ENCODE data around the gene COL4A1.

COL4A1 gene

DNA sequence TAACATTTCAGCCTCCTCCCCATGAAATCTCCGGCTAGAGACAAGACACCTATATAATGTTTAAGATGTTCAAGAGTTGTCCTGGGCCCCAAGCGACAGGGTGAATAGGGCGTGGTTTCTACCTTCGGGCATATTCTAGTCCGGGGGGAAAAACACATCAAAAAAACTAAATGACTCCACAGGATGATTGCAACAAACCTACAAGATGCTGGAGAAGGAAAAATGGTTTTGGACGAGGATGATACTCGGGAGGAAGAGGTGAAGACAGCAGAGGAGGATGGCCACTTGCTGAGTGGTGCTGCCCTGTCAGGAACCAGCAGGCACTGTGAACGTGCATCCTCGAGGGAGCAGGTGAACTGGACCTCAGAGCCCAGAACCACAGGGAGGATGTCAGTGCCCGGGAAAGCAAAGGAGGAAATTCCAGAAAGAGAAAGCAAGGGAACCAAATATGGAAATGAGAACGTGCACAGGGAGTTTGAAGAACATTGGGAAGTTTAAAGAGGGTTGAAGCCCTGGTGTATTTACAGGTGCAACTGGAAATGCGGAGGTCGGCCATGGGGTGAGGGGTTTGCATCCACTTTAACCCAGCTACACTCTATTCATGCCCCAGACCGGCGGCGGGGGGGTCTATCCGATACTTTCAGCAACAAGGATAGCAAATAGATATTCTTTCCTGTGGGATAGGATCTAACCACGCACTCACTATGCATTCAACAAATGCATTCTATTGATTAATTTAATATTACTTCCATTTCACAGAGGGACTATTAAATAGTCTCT is 50.6 kb downstream of the COL4A1 start:
- DNase-seq = no peak

DNA sequence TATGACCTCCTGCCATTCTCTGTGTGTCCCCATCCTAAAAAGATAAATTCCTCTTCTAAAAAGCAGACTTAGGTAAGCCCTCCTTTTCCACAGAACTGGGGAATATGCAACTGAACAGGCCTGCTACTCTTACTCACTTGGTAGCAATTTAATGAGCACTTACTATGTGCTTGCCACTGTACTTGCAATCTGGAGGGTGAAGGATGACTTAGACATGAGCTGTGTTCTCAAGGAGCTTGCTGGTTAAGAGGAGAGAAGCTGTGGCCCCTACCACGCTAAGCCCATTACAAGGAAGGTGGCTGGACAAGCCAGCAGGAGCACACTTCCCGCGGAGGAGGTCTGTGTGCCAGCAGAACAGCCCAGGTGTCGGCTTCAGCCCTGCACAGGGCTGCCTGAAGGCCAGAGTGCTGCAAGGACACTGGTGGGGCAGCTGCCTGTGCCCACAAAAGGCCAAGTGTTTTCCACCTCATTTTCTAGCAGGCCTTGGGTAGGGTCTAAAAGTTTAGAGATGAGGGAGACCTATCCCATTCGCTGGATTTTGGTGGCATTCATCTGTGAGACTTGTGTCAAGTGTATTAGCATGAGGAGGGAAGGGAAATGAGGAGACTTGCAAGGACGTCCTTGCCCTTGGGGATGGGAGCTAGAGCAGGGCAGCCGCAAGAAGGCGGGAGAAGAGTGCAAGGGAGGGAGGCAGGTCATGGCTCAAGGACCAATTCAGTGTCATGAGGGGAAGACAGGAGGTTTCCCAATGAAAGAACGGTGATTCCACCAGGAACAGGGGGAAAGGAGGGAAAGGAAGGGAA is 52.0 kb downstream of the COL4A1 start:
- no peak for DNase-seq

DNA sequence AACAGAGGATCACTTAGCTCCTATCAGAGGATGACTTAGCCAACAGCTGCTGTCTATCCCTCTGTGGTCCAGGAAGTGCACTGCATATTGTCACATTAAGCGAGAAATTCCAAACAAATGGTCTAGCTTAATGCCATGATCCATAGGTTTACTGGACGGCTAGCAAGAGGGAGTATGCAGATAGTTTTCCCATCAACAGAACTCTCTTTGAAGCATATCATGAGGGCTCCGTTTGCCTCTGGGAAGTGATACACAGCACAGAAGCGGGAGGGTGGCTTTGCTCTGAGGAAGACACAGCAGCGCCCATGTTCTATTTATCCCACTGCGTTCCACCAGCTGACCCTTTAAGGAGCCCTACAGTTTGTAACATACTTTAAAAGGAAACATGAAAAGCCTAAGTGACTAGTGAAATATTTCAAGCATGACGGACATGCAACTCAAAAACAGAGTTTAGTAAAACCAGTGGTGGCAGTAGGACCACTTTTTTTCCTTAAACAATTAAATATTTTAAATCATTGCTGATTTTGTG is 52.7 kb downstream of the COL4A1 start:
- no peak for DNase-seq

DNA sequence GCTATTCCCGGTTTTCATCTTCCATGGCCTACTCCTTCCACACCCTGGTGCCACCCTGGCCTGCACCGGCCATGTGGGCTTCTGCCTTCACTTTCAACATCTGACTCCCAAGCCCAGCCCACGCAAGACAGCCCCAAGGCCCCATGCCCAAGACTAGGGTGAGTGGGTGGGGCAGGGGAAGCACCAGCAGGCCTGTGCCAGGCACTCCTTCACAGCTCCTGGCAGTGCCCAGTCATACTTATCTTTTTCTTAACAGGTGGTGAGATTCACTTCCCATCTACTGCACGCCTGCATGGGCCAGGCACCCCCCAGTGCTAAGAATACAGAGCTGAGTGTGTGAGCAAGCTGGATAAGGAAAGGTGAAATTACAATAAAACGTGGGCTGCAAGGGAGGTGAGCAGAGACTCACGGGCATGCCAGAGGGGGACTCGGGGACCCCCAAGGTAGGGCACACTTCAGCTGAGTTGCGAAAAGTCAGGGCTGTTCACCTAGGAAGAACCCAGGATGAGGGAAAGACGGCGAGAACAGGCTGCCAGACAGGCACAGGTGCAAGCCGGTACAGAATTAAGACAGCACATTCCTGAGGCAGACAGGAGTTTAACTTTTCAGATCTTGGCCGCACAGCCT is 55.7 kb downstream of the COL4A1 start:
- no peak for DNase-seq

DNA sequence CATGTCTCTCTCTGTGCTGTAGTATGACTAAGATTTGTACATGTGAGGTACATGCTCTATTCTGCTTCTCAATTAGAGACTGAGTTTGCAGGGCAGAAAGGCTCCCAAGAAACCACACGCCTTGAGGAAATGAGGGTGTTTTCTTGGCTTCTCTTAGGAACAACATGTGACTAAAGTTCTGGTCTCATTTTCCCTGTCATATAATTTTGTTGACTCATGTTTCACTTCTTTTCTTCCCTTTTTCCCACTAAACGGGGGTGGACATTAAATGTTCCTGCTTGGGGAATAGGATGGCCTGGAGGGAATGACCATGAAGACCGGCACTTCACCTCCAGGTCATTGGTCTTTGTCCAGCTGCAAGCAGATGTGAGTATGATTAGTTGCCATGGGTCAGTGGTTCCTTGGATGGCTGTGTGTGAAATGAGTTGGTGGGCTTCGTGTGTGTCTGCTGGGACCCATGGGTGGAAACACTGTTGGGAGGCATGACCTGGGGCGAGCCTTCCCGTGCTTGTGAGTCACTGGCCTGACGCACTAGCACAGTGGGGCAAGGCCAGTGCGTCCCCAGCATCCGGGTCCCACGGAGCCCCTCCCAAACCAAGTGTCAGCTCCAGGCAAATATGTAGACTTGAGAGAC is 56.6 kb downstream of the COL4A1 start:
- no peak for DNase-seq

DNA sequence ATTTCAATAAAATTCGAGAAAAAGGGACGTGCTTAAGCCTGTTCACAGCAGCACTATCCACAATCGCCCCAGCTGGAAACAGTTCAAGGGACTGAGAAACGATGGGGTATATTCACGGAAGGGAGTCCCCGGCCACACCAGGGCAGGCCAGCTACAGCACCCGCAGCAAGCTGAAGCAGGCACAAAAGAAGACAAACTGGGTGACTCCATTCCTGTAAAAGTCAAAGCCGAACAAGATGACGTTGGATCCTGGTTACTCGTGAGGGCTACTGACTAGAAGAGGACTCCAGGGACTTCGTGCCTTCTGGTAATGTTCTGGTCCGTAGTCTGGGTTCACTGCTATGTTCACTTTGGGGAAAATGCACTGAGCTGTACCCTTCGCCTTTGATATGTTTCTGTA is 57.6 kb downstream of the COL4A1 start:
- no peak for DNase-seq

DNA sequence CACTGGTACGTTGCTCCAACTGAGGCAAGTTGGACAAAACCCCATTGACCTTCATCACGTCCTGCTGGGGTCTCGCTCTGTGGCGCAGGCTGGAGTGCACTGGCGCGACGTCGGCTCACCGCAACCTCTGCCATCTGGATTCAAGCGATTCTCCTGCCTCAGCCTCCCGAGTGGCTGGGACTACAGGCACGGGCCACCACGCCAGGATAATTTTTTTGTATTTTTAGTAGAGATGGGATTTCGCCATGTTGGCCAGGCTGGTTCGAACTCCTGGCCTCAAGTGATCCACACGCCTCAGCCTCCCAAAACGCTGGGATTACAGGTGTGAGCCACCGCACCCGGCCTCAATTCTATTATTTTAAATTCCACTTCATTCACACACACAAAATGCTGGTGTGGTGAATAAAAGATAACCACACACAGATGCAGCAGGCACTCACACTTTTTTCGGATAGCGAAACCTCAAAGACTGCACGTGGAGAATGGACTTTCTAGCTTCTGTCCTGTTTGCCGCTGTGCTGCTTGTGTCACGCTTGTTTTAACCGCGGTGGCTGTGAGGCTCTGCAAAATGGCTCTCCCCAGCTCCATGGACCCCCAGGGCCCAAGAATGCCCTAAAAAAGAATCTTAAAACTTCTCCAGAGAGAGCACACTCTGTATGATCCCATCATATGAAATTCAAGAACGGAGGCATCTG is 58.4 kb downstream of the COL4A1 start:
- DNase-seq = no peak

DNA sequence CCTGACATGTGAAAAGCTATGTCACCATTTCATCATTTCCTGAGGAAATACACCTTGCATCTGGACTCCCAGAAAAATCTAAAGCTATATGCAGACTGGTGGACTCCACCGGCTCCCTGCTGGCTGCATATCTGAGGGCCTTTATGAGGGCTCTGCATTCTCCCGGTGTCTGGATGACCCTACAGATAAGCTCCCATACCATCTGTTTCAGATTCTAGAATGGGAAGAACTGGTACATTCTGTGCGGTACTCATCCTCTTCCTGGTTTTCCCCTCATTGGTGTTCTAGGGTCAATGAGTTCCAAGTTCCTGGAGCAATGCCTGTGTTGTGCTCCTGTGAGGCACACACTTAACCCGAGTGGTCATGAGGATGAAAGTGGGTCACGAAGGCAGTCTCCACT is 60.4 kb downstream of the COL4A1 start:
- no peak for DNase-seq

DNA sequence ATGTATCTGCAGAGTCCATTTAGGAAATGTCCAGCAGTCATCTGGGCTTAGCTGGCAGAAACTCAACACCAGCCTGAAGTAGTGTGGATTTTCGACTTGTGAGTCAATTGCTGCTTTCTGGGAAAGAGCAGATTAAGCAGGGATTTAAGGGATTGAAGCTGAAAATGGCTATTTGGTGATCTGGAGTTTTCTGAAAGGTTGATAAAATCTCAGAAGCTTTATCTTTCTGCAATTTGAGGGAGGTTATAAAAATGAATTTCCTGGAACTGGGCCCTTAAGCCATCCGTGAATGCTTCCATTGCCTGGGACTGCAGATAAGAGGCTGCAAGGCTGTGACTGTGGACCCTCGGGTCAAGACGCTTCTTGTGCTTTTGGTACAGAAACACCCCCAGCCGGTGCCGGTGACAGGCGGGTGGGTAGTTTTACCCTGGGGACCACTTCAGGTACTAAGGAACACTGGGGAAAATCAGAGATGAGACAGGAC is 61.5 kb downstream of the COL4A1 start:
- no peak for DNase-seq

DNA sequence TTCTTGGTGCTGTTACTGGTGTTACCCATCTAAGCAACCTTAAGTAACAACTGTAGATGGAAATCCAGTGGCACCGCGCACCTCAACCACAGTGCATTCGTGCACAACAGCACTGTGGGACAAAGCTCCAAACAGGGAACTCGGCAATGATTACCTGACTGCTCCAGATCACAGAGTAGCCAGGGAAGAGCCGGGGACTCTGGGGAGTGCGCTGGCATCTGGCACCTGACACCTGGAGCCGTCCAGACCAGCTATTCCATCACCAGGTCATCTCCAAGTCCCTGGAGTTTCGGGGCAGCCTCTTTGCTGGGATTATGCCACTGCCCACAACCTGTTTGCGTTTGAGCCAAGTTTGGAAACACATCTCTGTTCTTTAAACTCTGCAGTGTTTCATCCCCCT is 62.0 kb downstream of the COL4A1 start:
- DNase-seq = no peak

DNA sequence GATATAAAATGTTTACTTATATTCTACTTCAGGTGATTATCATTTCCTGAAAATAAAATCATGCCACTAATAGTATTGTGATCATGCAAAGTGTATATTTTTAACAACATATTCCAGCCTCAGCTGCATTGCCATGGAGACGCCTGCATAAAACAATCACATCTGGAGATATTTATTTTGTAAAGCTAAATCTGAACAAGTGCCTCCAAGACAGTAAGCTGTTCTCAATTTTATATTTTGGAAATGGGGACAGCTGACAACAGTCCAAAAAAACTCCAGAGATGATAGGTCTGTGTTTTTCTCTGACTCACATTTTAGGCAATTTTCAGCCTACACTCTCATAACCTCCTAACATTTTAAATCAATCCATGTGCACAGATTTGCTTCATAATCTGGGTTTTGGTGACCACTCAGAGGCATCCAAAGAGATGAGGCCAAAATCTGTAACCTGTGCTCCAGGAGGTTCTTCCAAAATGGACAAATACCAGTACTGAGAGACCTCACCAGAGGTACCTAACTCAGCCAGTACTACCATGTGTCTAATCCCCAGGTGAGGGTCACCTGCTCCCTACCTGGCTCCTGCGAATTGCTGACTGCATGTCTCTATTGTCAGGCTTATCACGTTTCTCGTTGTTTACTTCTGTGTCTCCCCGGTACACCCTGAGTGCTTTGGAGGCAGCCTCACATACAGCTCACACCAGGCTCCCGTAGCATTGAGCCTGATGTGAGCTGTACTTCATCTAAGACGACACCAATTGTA is 62.7 kb downstream of the COL4A1 start:
- no peak for DNase-seq

DNA sequence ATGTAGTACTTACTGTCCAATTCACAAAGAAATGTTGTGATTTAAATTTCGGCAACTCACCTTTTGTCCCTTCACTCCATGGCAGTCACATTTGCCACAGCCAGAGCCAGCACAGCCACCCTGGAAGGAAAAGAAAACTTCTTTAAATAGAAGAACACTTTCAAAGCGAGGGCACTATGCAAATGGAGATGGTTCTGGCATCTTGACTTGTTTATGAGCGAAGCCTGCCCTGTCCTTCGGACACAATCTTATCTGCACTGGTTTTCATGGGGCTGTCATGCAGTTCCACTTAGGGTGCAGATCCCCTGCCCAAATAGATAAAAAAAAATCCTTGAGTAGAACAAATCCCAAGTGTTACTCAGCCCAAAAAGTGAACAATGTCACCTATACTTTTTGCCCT is 64.3 kb downstream of the COL4A1 start:
- no peak for DNase-seq

DNA sequence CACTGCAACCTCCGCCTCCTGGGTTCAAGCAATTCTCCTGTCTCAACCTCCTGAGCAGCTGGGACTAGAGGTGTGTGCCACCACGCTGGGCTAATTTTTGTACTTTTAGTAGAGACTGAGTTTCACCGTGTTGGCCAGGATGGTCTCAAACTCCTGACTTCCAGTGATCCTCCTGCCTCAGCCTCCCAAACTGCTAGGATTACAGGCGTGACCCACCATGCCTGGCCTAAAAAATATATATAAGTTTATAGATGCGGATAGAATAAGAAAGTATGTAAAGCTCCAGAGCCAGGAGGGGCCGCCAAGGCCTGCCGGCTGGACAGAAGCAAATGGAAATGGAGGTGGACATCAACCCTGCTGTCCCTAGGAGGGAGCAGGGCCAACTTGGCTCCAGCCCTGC is 66.0 kb downstream of the COL4A1 start:
- no peak for DNase-seq

DNA sequence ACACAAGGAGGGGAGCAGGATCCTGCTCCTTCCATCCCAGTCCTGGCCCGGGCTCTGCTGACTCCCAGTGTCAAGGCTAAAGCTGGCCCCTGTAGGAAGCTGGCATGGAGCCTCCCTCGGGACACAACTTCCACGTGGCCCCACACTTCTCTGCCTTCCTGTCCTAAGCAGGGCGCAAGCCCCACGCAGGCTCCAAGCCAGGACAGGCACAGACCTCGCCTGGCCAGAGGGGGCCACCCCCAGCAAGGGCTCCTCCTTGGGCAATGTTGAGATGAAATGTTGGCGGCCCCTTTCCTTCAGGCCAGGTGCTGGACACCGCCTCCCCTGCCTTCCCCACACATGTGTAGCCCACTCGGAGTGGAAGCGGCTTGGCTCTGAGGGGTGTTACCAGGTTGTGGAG is 66.6 kb downstream of the COL4A1 start:
- no peak for DNase-seq

DNA sequence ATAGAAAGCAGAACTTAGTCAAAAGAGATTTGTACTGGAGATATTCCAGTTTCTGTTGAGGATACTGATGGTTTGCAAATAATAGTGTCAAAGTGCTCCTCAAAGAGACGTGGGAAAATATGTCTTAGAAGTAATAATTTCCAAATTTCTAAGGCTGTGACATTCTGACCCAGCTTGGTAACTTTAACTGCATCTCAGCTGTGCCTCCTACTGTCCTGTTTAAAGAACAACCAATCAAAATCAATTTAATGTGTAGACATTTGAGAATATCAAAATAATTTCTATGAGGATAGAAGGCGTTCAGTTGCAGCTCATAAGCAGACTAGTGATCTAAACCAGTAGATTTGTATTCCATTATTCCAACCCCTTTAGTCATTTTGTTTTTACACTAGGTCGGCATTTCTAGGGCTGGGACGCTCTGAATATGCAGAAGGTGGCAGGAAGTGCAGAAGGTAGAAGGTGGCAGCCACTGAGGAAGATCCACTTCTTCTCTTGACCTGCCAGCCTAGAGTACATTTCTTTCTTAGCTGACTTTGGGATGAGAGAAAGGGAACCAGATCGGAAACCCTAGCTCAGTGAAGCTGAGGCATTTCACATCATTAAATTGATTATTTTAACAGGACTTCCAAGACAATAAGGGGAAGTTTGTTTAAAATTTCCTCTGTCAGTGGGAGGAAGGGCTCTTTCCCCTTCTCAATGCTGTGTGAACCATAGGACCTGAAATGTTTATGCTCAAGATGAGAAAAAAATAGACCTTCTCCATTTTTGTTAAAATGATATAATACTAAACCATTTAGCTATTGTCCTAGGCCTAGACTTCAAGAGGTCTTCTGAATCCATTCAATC is 67.5 kb downstream of the COL4A1 start:
- no peak for DNase-seq

DNA sequence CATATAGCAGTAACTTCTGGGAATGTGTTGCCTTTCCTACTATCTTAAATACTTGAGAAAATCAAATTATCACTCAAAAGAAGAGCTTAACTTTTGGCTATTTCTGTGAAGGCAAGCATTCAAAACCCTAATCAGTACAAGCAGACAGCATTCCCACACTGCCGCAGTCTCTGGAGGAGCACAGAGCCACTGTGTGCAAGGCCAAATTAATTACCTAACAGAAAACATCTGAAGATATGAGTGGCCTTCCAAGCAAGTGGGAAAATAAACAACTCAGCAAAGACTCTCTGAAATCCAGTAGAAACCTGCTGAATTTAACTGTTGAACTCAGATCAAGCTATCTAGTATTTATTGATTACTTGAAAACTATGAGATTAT is 68.2 kb downstream of the COL4A1 start:
- DNase-seq = no peak

DNA sequence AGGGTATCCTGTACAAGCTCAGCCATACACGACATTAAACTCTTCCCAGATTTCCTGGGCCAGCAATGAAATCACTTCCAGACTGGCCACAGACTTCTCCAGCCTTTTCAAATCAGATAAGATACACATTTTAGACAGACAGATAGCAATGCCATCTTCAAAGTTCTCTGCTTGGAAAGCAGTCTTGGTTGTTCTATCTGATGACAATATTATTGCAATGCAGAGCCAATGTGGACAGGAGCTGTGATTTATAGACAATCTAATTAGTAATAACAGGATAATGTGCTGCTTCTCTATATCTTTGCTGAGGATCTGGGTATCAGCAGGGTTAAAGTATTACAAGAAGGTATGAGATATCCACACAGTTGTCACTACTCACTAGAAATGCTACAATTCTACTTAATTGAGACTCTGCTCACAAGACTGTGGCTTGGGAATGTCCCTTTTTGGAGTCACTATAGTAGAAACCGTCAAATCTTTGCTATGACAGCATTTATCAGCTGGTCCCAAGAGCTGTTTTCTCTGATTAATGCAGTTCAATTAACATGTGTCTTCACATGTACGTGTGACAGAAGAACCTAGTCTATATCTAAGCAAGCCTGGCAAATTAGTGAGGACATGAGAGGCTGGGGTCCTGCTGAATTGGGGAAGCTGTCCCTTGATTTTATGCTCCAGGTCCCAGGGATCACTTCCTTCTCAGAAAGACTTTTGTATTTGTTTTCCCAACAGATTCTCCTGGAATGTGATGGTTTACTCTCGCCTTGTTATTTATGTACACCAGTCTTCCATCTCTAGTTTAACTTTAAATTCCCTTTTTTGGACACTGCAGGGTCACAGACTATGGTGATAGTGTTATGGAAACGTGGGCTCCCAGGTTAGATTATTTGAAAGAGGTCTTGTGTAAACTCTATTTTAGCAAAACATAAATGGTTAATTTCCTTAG is 68.8 kb downstream of the COL4A1 start:
- DNase-seq = no peak

DNA sequence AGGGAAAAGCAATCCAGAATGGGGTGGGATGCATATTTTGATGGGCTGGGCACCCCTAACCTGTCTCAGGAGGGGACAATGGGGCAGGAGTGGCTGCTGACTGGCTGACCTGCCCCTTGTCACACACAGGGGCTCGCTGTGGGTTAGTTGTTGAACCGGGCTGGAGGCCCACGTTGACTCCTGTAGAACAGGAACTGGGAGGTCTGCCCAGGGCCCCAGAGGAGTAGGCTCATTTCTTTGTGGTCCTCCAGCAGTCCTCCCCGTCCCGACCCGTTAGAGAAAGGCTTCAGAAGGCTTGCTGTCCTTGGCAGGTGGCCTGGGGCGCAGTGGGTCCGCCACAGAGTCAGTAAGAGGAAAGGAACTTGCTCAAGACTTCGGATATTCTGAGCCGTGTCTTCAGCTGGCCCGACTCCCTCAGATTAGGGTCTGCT is 70.1 kb downstream of the COL4A1 start:
- DNase-seq = no peak

DNA sequence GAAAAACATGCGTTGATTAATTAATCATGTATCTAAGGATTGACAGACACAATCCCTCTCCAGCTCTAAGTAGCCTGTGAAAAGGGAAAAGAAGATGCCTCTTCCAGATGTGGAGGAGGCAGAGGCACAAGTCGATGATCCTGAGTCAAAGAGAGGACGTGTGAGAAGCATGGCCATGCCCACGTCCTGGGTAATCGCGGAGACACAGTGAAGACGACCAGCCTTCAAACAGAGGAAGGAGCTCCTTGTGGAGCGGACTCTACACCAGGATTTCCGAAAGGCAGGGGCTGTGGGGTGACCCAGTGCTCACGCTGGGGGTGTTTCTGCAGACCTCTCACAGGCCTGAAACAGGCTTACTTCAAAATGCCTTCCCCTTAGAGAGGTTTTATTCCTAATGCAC is 70.5 kb downstream of the COL4A1 start:
- no peak for DNase-seq
